Measurements from ENCODE around the gene THRB. TPM values are rescaled to one million over a fixed set of nuclear protein-coding genes. Genes with fewer than 3 reads are reported as not detected.
A peak's percentile ranks its signal among the peaks of the same experiment; 100 is the strongest.

Gene THRB
- total and polyA plus RNA-seq, 10 donors: 1.00 to 26.6 (median 16.2) TPM

DNA sequence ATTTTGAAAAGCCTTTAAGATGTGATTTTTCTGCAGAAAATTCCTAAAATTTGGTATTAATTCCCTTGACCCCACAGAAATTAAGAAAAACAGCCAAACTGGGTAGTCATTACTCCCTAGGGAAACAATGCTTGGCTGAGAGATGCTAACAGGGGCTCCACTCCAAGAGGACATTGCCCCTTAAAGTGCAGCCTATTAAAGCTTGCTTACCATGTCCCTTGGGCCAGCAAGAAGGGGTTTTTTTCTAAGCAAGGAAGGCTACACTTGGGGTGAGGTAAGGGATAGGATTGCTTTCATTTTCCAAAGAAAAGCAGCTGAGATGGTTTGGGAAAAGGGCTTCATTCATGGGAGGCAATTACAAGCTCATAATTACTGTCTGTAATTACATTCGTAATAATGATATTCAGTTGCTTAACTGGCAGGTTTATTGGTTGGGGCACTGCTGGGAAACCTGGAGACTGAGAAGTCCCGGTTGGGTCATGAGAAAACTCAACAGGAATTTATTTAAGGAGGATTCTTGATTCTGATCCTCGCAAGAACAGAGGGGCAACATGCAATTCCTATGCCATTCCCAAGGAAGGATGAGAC is 302.1 kb downstream of the THRB start:
- intact Hi-C loops (cut with DNase I; ENCODE audit: low total_unique reads): no loop called here
- no peak for TF ChIP-seq CTCF (IDR thresholded peaks at IDR 0.05 in 8 of 11, conservative IDR thresholded peaks at IDR 0.05 in 3 of 11)
- TF ChIP-seq POLR2A (IDR thresholded peaks at IDR 0.05): no peak
- TF ChIP-seq POLR2AphosphoS5 (IDR thresholded peaks at IDR 0.05): no peak
- Histone ChIP-seq H3K4me1 (no peaks in the 10 kb centered on the region), H3K36me3 (no peaks in the 10 kb centered on the region), H3K9me3 (no peaks in the 10 kb centered on the region), H3K4me3 (no peak overlapping the region), H3K27ac (no peak overlapping the region), H3K27me3 (replicated peaks in 1 of 7) (no peaks in the 10 kb centered on the region)
- 83 to 96% (median 88%) methylated on average over 3 of the region's 3 CpGs for WGBS, 5 donors
- no peak for DNase-seq

DNA sequence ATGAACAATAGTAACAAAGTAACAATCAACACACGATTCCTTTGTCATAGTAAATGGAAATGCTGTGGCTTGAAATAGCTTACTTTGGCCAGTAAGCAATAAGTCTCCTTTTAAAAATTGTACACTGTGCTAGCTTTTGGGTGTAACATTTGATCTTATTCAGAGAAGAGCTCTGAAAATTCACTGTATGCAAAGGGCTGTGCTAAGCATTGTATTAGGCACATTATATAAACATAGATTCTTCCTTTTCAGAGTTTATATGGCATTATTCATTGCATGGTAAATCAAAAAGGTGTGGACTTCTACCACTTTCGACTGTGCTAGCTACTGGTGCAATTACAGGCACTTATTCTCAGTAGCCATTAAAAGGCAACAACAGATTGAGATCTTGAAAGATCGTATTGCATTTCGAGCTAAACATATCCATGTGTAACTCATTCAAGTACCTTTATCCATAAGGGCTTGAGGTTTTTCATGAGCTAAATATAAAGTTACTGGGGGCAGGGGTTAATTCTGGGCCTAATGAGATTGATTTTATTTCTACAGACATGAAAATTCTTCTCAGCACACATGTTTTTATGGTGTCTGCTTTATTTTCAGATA is 302.7 kb downstream of the THRB start:
- 80 to 96% (median 85%) methylated on average over 4 of the region's 4 CpGs for WGBS, 5 donors
- H3K27me3 ChIP-seq (replicated peaks in 1 of 7): no peaks in the 10 kb centered on the region
- no peak for TF ChIP-seq POLR2AphosphoS5 (IDR thresholded peaks at IDR 0.05)
- no peak for TF ChIP-seq CTCF (IDR thresholded peaks at IDR 0.05 in 8 of 11, conservative IDR thresholded peaks at IDR 0.05 in 3 of 11)
- no peak for TF ChIP-seq POLR2A (IDR thresholded peaks at IDR 0.05)

DNA sequence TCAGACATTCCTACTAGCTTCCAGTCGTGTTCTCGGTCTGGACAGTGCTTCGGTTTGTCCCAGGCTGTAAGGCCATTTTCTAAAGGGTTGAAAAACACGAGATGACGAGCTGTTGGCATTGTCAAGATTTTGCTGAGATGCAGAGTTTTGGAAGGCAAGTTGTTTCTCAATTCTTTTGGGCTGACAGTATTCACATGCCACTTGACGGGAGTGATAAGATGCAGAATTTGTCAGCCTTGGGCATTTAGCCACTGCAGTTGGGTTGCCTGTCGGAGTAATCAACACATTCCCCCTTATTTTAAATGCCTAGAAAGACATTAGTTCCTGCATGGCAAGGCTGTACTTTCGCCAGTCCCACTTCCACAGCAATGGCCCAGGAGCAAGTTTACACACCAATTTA is 304.4 kb downstream of the THRB start:
- 85 to 95% (median 90%) methylated on average over 8 of the region's 8 CpGs for WGBS, 5 donors
- H3K27ac ChIP-seq: peak overlapping the region in 1 of 8 donors; percentile 21
- intact Hi-C loops (cut with DNase I; ENCODE audit: low total_unique reads): no loop called here
- peak overlapping the region in 1 of 8 donors; percentile 11 for H3K4me3 ChIP-seq
- DNase-seq: no peak
- peaks cover 0 to 5% (median 0%) of the 10 kb centered on the region in 6 donors for H3K4me1 ChIP-seq
- no peaks in the 10 kb centered on the region for H3K36me3 ChIP-seq
- no peak for TF ChIP-seq POLR2AphosphoS5 (IDR thresholded peaks at IDR 0.05)
- no peak for TF ChIP-seq CTCF (IDR thresholded peaks at IDR 0.05 in 8 of 11, conservative IDR thresholded peaks at IDR 0.05 in 3 of 11)
- TF ChIP-seq POLR2A (IDR thresholded peaks at IDR 0.05): no peak
- no peaks in the 10 kb centered on the region for H3K9me3 ChIP-seq
- H3K27me3 ChIP-seq (replicated peaks in 1 of 7): no peaks in the 10 kb centered on the region

More for the DNA sequence above, 302.7 kb downstream of the THRB start:
- intact Hi-C loops (cut with DNase I; ENCODE audit: low total_unique reads): no loop called here
- H3K36me3 ChIP-seq: no peaks in the 10 kb centered on the region
- DNase-seq: no peak
- H3K4me3 ChIP-seq: no peak overlapping the region
- H3K9me3 ChIP-seq: no peaks in the 10 kb centered on the region
- no peaks in the 10 kb centered on the region for H3K4me1 ChIP-seq
- H3K27ac ChIP-seq: no peak overlapping the region

DNA sequence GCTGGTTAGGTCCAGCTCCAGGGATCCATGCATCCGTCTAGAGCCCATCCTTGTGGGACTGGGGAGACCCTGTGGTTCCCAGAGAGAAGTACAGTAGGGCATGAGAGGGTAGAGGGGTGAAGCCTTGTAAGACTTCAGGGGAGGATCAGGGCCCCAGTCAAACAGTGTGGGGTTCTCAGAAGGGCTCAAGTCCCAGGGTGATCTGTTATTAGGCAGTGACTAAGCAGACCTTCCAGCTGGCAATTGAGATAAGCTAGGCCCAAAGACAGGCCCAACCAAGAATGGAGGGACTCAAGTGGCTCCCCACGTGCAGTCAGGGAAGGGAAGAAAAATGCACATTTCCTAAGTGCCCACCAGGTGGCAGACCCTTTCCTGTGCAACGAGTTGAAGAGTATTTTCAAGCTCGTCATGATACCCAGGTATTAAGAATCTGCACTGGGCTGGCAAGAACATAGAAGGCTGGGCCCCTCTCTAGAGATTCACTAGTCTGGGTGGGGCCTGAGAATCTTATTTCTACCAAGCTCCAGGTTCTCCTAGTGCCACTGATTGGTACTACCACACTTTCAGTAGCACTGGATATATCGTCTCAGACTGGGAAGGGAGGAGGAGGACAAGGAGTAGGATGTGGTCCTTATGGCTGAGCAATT is 308.8 kb downstream of the THRB start:
- Histone ChIP-seq H3K27ac (no peak overlapping the region), H3K27me3 (replicated peaks in 1 of 7) (no peaks in the 10 kb centered on the region), H3K4me3 (no peak overlapping the region), H3K9me3 (no peaks in the 10 kb centered on the region), H3K36me3 (no peaks in the 10 kb centered on the region), H3K4me1 (peaks cover 0 to 5% (median 0%) of the 10 kb centered on the region in 6 donors)
- WGBS, 5 donors: 27 to 45% (median 36%) methylated on average over 5 of the region's 5 CpGs
- intact Hi-C loops (cut with DNase I; ENCODE audit: low total_unique reads): no loop called here
- TF ChIP-seq POLR2A (IDR thresholded peaks at IDR 0.05) (no peak), CTCF (IDR thresholded peaks at IDR 0.05 in 8 of 11, conservative IDR thresholded peaks at IDR 0.05 in 3 of 11) (peak in 9 of 11 experiments; percentile 11 to 66 (median 47)), POLR2AphosphoS5 (IDR thresholded peaks at IDR 0.05) (no peak)
- no peak for DNase-seq
